ENCODE data around the gene ARHGAP12.

GRCh38 chr10:31962826-31963588 lies 34.4 kb upstream of the ARHGAP12 start:
- TF ChIP-seq, protein P1, sequence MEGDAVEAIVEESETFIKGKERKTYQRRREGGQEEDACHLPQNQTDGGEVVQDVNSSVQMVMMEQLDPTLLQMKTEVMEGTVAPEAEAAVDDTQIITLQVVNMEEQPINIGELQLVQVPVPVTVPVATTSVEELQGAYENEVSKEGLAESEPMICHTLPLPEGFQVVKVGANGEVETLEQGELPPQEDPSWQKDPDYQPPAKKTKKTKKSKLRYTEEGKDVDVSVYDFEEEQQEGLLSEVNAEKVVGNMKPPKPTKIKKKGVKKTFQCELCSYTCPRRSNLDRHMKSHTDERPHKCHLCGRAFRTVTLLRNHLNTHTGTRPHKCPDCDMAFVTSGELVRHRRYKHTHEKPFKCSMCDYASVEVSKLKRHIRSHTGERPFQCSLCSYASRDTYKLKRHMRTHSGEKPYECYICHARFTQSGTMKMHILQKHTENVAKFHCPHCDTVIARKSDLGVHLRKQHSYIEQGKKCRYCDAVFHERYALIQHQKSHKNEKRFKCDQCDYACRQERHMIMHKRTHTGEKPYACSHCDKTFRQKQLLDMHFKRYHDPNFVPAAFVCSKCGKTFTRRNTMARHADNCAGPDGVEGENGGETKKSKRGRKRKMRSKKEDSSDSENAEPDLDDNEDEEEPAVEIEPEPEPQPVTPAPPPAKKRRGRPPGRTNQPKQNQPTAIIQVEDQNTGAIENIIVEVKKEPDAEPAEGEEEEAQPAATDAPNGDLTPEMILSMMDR (IDR thresholded peaks at IDR 0.05), result no peak
- TF ChIP-seq TEAD4 (IDR thresholded peaks at IDR 0.05; ENCODE audit: borderline replicate concordance, insufficient read depth) (no peak), GABPA (IDR thresholded peaks at IDR 0.05; ENCODE audit: low read depth) (no peak), EP300 (IDR thresholded peaks at IDR 0.05; ENCODE audit: borderline replicate concordance in 1 of 2, low read depth in 1 of 2, low read length in 1 of 2) (no peak), REST (IDR thresholded peaks at IDR 0.05; ENCODE audit: low read depth, low read length) (no peak), POLR2AphosphoS5 (IDR thresholded peaks at IDR 0.05; ENCODE audit: low read depth, low read length) (no peak), SMC3 (IDR thresholded peaks at IDR 0.05; ENCODE audit: low read depth, low read length) (no peak)
